ENCODE data around the gene ANK3.

The ANK3 gene

DNA sequence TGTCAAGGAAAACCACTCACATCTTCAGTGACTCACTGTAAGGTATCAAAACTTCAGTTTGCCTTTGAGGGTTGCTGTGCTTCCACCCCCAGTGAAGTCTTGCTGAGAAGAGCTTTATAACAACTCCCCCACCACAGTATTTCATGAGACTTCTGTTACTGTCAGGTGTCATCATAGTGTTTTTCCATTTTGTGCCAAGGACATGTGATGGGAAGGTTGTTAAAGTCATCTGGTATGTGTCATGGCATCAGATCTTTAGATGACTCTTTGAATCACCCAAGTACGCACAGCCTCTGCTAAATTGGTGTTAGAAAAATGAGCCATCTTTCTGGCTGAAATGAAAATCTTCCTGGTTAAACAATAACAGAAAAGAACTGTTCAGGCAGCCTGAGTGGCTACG is 368.3 kb downstream of the ANK3 start:
- no peak for DNase-seq

GRCh38 chr10:60016794-60017193 is 372.9 kb downstream of the ANK3 start:
- DNase-seq: no peak

DNA sequence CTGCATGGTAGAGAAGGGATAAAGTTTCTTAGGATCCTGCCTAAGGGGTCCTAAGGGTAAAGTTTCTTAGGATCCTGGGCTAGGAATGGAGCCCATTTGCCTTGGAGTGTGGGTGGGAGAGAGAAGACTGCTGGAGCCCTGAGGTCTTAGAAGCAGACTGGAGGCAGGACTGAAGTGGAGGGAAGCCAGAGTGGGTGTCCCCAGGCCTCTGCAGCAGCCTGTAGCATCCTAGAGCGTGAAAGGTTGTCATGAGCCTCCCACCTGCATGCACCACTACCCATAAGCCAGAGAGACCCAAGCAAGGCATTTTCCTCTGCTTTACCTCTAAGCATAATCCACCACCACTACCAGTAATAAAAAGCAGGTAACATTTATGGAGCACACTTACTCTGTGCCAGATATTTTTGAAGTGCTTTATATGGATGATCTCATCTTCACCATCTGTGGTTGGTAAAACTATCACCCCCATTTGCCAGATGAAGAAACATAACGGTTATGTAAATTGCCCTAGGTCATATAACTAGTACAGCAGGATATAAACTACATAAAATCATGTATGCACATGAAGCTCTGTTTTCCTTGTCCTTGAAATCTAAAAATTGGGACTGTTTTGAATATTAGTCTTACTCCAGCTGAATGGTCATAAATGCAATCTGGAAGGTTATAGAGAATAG is 379.8 kb downstream of the ANK3 start:
- DNase-seq: no peak

DNA sequence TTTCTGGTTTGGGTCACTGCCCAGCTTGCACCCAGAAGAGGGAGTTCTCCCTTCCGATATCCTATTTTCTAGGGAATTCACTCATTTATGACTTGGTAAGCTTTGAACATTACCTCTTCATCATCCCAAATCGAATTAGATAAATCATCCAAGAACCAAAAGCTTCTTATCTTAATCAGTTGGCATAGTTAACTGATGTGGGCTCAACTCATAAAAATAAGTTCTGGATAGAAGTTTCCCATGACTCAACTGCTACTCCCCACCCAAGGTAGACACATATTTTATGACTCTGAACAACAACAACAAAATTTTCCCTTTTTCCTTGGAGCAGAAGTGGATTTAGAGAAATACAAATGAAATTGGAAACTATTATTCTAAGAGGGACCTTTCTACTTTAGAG is 380.4 kb downstream of the ANK3 start:
- no peak for DNase-seq

GRCh38 chr10:60008816-60009215 is 380.9 kb downstream of the ANK3 start:
- DNase-seq: no peak

DNA sequence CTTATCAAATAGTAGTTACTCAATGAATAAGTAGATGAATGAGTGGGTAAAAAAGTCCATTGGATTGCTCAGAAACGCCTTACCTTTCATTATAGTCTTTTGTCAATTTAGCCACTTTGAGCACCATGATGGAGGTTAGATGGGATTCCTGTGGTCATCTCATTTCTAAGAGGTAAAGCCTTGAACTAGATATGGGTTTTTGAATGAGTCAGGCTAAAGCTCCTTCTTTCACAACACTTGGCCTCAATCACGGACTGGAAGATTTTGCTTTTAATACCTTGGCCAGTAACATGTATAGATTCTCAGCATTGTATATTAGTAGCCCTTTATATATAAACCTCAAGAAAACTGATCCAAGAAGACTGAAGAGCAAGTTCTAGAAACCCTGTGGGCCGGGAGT is 383.6 kb downstream of the ANK3 start:
- DNase-seq: no peak

- no peak for DNase-seq
These were observed 385.8 kb downstream of the ANK3 start for GRCh38 chr10:60003651-60004523.

DNA sequence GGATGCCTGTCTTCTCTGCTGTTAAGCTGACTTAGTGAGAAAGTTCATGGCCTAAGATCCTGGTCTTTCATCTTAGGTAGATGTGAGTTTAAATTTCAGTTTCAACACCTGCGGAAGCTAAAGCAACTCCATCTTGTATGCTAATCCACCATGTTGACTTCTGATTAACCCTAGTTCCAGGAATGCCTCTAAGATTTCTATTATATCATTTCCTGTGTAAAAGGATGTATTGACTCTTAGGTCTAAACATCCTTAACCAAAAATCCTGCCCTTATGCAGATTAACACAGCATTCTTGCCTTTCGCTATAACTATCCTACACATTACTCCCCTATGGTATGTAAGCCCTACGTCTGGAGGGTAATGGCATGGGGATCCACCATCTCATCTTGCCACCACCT is 388.9 kb downstream of the ANK3 start:
- peak; percentile 21 for DNase-seq

GRCh38 chr10:59997827-59998525 is 391.7 kb downstream of the ANK3 start:
- DNase-seq: no peak

GRCh38 chr10:59995862-59996261 is 393.8 kb downstream of the ANK3 start:
- no peak for DNase-seq

DNA sequence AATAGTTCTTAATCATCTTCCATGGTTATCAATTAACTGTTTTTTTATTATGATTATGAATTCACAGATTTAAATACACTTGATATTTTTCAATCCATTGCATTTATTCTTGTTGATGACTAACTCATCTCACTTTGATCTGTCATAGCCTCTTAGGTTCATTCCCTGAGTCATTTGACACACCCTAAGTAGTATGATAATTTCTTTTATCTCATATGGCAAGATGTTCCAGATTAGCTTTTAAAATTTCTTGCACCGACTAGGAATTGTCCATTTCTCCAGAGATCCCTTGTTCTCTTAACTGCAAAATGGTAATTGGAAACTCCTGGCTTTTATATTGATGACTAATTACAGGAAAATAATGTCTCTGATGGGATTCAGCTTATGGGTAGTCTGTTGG is 395.7 kb downstream of the ANK3 start:
- no peak for DNase-seq

GRCh38 chr10:59991661-59992060 is 398.0 kb downstream of the ANK3 start:
- peak; percentile 2 for DNase-seq

DNA sequence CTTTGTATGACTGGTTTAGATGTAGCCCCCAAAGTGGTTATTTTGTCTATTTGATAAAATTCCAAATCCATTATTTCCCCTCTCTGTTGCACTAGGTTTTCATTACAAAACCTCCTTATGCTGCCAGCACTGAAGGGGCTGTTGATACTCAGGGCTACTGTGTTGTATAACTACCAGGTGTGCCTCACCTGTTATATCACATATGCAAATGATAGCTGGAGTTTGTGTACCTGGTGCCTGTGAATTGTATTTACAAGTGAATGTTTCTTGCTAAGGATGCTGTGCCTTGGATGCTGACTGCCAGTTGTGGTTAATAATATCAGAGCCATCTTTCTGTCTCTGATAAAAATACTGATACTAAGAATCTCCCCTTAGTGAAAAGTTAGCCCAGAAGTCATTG is 398.6 kb downstream of the ANK3 start:
- no peak for DNase-seq

- DNase-seq: no peak
These were observed 404.0 kb downstream of the ANK3 start for GRCh38 chr10:59985639-59986038.

DNA sequence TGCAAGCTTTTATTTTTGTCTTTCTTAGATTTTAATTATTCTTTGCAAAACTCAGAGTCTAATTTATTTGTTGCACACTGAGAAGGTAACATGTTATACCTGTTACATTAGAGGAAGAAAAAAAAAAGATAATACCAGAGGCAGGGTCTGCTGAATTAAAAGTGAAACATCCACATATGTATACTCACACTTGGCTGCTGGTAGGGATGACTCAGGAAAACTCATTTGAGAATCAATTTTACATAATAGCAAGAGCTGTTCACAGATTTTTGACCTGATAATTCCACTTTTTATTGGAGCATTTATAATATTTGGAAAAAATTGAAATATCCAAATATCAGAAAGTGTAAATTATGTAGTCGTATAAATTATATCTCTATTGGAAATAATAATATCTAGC is 405.3 kb downstream of the ANK3 start:
- DNase-seq: no peak

DNA sequence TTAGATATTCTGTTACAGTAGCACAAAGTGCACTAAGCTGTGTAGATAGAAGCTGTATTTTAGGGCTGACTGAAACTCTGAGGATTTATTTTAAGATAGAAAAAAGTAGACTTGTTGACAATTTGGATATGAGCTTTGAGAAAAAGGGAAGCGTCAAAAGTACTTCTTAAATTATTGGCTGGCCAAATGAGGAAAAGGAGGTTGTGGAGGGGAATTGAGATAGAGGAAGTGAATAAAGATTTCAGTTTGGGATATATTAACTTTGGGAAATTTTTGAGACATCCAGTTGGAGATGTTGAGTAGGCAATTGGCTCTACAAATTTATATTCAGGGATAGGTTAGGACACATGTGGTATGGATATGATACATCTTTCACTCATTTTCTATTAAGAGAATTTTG is 409.3 kb downstream of the ANK3 start:
- no peak for DNase-seq

GRCh38 chr10:59977486-59977885 is 412.2 kb downstream of the ANK3 start:
- no peak for DNase-seq

DNA sequence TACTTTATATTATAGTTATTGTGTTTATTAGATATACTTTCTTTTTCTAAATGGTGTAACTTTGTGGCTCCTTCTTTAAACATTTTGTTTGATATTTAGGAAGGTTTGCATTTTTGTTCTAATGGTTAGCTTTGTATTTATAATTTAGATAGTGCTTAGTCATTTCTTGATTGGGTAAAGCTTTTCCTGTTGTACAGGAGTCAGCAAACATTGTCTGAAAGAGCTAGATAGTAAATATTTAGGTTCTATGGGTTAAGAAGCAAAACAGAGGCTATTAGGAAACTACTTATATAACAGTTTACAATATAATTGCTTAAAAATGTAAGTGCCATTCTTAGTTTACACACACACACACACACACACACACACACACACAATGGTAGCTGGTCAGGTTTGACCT is 412.8 kb downstream of the ANK3 start:
- no peak for DNase-seq

Measured in activated CD4-positive, alpha-beta T cell treated with anti-CD3 and anti-CD28 coated beads, Interleukin-10, Interleukin-2, amounts not matched to agents 100 ng/mL and 50 ng/mL, durations not matched to agents 16 hours and 8 hours (primary cell).